HCT116 (cell line): ENCODE results near the gene TBATA. TPM values are rescaled to one million over a fixed set of nuclear protein-coding genes. Genes with fewer than 3 reads are reported as not detected.

ENCODE experiments used
- ATAC-seq: fragments of 200-7000 bp; cut with Tn5 transposase; 2 replicates; pipeline ENCODE4 v1.9.1; 2020; ENCODE audit warnings: mild to moderate bottlenecking, moderate library complexity
- BruUV-seq: library from RNA; stranded (reverse); fragments of 400-500 nt; replicated peaks from 2 replicates; lab custom pipeline; 2021; lab: Mats Ljungman, UMichigan
- CTCF ChIA-PET: fragments of 300-600 bp; sonication (Branson Sonifier 250); formaldehyde crosslinking; loops from one replicate; lab custom pipeline; 2021; ENCODE audit warnings: antibody characterized with exemption; lab: Charles Lee
- POLR2A ChIA-PET: fragments of 300-600, 350-600 bp; sonication (Branson Sonifier 250); formaldehyde crosslinking; loops from one replicate; lab custom pipeline; 2021; ENCODE audit warnings: antibody characterized with exemption; lab: Charles Lee
- RAD21 ChIA-PET, 2 experiments: fragments of 300-600 bp; sonication (Branson Sonifier 250); formaldehyde crosslinking; loops; one replicate each; lab custom pipeline; 2023; ENCODE audit warnings: low total read pairs in 2 of 2; ENCODE audit not compliant: uncharacterized antibody in 2 of 2, unreplicated experiment in 2 of 2, low non-redundant PET in 1 of 2; lab: Charles Lee
- DNase-seq: peaks from one replicate; pipeline ENCODE4 v3.0.0-alpha.2; 2010; ENCODE audit warnings: low read depth, low spot score
- H2AFZ ChIP-seq: fragments of 200-600 bp; shearing (Covaris generic), sonication (generic); 2 replicates; pipeline ENCODE4 v1.6.1; 2017; ENCODE audit warnings: low read depth, mixed run types, mixed read lengths, antibody characterized with exemption, low read length; ENCODE audit not compliant: poor library complexity, severe bottlenecking
- H3K27ac ChIP-seq: 2 replicates; pipeline ENCODE4 v1.5.1; 2012; ENCODE audit warnings: low read depth, low read length
- H3K27me3 ChIP-seq: fragments of 200-600 bp; sonication (generic); 2 replicates; pipeline ENCODE4 v1.6.1; 2016; ENCODE audit warnings: mixed run types, low read length, mixed read lengths; ENCODE audit not compliant: insufficient read depth
- H3K36me3 ChIP-seq, 2 experiments: fragments of 200-500 bp in 1 of 2; fragments of 200-600 bp in 1 of 2; sonication (Bioruptor generic) in 1 of 2; sonication (generic) in 1 of 2; 2 replicates each; pipeline versions ENCODE4 v1.5.1 to v1.6.1; 2014 to 2016; ENCODE audit warnings: low read length in 2 of 2, inconsistent platforms in 1 of 2, mixed read lengths in 1 of 2, mixed run types in 1 of 2; ENCODE audit not compliant: insufficient read depth in 2 of 2, control insufficient read depth in 1 of 2
- H3K4me1 ChIP-seq, 2 experiments: fragments of 200-600 bp in 1 of 2; sonication (generic) in 1 of 2; 2 replicates each; pipeline versions ENCODE4 v1.5.1 to v1.6.1; 2012 to 2017; ENCODE audit warnings: low read length in 2 of 2, inconsistent platforms in 1 of 2, mild to moderate bottlenecking in 1 of 2, mixed read lengths in 1 of 2, mixed run types in 1 of 2, moderate library complexity in 1 of 2; ENCODE audit not compliant: insufficient read depth in 2 of 2, control insufficient read depth in 1 of 2
- H3K4me2 ChIP-seq: fragments of 200-600 bp; sonication (generic); 2 replicates; pipeline ENCODE4 v1.6.1; 2017; ENCODE audit warnings: mixed run types, low read length, mixed read lengths
- H3K4me3 ChIP-seq, 2 experiments: fragments of 200-600 bp in 1 of 2; sonication (generic) in 1 of 2; replicated peaks in 1 of 2; 2 replicates each; pipeline ENCODE4 v1.5.1; 2011 to 2016; ENCODE audit warnings: low read length in 2 of 2, control low read depth in 1 of 2, low read depth in 1 of 2, mild to moderate bottlenecking in 1 of 2, mixed read lengths in 1 of 2, mixed run types in 1 of 2
- H3K79me2 ChIP-seq: fragments of 200-600 bp; sonication (generic); 2 replicates; pipeline ENCODE4 v1.6.1; 2017; ENCODE audit warnings: mild to moderate bottlenecking, mixed run types, low read length, moderate library complexity, mixed read lengths; ENCODE audit not compliant: insufficient read depth
- H3K9ac ChIP-seq: fragments of 200-600 bp; sonication (generic); 2 replicates; pipeline ENCODE4 v1.6.1; 2016; ENCODE audit warnings: low read length, mixed read lengths
- H3K9me2 ChIP-seq: fragments of 200-600 bp; sonication (generic), shearing (Covaris generic); 2 replicates; pipeline ENCODE4 v1.6.1; 2017; ENCODE audit warnings: mixed run types, mild to moderate bottlenecking, moderate library complexity; ENCODE audit not compliant: insufficient read depth
- H3K9me3 ChIP-seq, 2 experiments: fragments of 200-500 bp in 1 of 2; fragments of 200-600 bp in 1 of 2; sonication (Bioruptor generic) in 1 of 2; sonication (generic) in 1 of 2; 2 replicates each; pipeline ENCODE4 v1.6.1; 2014 to 2017; ENCODE audit warnings: low read length in 2 of 2, mixed read lengths in 2 of 2, inconsistent platforms in 1 of 2, low read depth in 1 of 2, mild to moderate bottlenecking in 1 of 2, mixed run types in 1 of 2, moderate library complexity in 1 of 2; ENCODE audit not compliant: control insufficient read depth in 1 of 2, insufficient read depth in 1 of 2
- H4K20me1 ChIP-seq: fragments of 200-600 bp; sonication (generic), shearing (Covaris generic); 2 replicates; pipeline ENCODE4 v1.6.1; 2017; ENCODE audit warnings: mixed run types, mild to moderate bottlenecking, moderate library complexity; ENCODE audit not compliant: insufficient read depth
- CBX3 ChIP-seq: IDR thresholded peaks from 2 replicates; pipeline ENCODE4 v1.6.1; 2012; ENCODE audit warnings: low read depth
- CEBPB ChIP-seq: IDR thresholded peaks from 2 replicates; pipeline ENCODE4 v1.6.1; 2012; ENCODE audit warnings: low read depth
- EGR1 ChIP-seq: IDR thresholded peaks from 2 replicates; pipeline ENCODE4 v1.6.1; 2012; ENCODE audit warnings: low read depth
- SP1 ChIP-seq: IDR thresholded peaks from 2 replicates; pipeline ENCODE4 v1.6.1; 2012; ENCODE audit warnings: low read depth
- SRF ChIP-seq: IDR thresholded peaks from 2 replicates; pipeline ENCODE4 v1.6.1; 2012; ENCODE audit warnings: low read depth
- ZFX ChIP-seq: fragments of 450-650 bp; IDR thresholded peaks from 2 replicates; pipeline ENCODE4 v1.6.1; 2017
- ZNF274 ChIP-seq: fragments of 200-500 bp; sonication (Bioruptor generic); IDR thresholded peaks from 2 replicates; pipeline ENCODE4 v1.6.1; 2014; ENCODE audit warnings: mild to moderate bottlenecking, low read depth, low read length, inconsistent platforms
- intact Hi-C: fragments of 100-400 bp; cut with micrococcal nuclease; formaldehyde crosslinking; loops from 2 replicates; pipeline ENCODE4 v1.10.0; 2022
- total RNA-seq: library from RNA; stranded (reverse); gene quantifications from one replicate; pipeline ENCODE4 v1.2.1, GENCODE V29; 2021; ENCODE audit not compliant: unreplicated experiment
- TF ChIP-seq, protein P1 (sequence below): IDR thresholded peaks from 2 replicates; pipeline ENCODE4 v1.6.1; 2012
- TF ChIP-seq, protein P2 (sequence below): IDR thresholded peaks from 2 replicates; pipeline ENCODE4 v1.6.1; 2012; ENCODE audit warnings: low read depth
- TF ChIP-seq, protein P3 (sequence below), 3 experiments: fragments of 200-600 bp in 1 of 3; sonication (generic) in 1 of 3; IDR thresholded peaks in 2 of 3; conservative IDR thresholded peaks in 1 of 3; 2 replicates each; pipeline ENCODE4 v1.5.1; 2012 to 2017; ENCODE audit warnings: low read depth in 2 of 3, low read length in 2 of 3, antibody characterized with exemption in 1 of 3, borderline replicate concordance in 1 of 3, control low read depth in 1 of 3, mild to moderate bottlenecking in 1 of 3, mixed read lengths in 1 of 3, mixed run types in 1 of 3, moderate library complexity in 1 of 3; ENCODE audit not compliant: insufficient read depth in 1 of 3

The TBATA gene
- total RNA-seq, 1 experiment from 2014 or later = not detected

DNA sequence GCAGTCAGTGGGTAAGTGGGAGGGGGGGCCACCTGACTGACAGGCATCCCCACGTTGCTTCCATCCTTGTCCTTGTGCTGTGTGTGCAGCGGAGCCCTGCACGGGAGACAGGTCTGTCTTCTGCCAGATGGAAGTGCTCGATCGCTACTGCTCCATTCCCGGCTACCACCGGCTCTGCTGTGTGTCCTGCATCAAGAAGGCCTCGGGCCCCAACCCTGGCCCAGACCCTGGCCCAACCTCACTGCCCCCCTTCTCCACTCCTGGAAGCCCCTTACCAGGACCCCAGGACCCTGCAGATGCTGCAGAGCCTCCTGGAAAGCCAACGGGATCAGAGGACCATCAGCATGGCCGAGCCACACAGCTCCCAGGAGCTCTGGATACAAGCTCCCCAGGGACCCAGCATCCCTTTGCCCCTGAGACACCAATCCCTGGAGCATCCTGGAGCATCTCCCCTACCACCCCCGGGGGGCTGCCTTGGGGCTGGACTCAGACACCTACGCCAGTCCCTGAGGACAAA is 24.8 kb downstream of the TBATA start:
- peaks cover 15 to 39% of the 10 kb centered on the region in 2 experiments for H3K4me1 ChIP-seq
- H3K4me2 ChIP-seq = no peak overlapping the region
- H3K27me3 ChIP-seq = no peaks in the 10 kb centered on the region
- H4K20me1 ChIP-seq = no peaks in the 10 kb centered on the region
- no peak overlapping the region for H3K4me3 ChIP-seq
- ChIA-PET POLR2A (no interaction called here), RAD21 (interaction anchor here in 1 of 2 experiments (0.6 kb wide), 1 partner anchor 141 kb away, joined by 6 read pairs; no protein-coding TSS in a partner anchor), CTCF (interaction anchor here (1.0 to 1.6 kb wide), 2 partner anchors 98 to 201 kb away, joined by 3 to 7 read pairs; no protein-coding TSS in a partner anchor)
- intact Hi-C loops = loop anchor here (2.0 kb wide), 1 partner anchor 120 kb away; no protein-coding TSS in a partner anchor
- ATAC-seq (no peak), DNase-seq (no peak)
- H2AFZ ChIP-seq = no peak overlapping the region
- no peaks in the 10 kb centered on the region for H3K9me2 ChIP-seq
- TF ChIP-seq, protein P1, sequence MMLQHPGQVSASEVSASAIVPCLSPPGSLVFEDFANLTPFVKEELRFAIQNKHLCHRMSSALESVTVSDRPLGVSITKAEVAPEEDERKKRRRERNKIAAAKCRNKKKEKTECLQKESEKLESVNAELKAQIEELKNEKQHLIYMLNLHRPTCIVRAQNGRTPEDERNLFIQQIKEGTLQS = no peak
- TF ChIP-seq SRF (no peak), CBX3 (no peak), SP1 (no peak), CEBPB (no peak), ZNF274 (no peak), ZFX (no peak), EGR1 (no peak)
- TF ChIP-seq, protein P2, sequence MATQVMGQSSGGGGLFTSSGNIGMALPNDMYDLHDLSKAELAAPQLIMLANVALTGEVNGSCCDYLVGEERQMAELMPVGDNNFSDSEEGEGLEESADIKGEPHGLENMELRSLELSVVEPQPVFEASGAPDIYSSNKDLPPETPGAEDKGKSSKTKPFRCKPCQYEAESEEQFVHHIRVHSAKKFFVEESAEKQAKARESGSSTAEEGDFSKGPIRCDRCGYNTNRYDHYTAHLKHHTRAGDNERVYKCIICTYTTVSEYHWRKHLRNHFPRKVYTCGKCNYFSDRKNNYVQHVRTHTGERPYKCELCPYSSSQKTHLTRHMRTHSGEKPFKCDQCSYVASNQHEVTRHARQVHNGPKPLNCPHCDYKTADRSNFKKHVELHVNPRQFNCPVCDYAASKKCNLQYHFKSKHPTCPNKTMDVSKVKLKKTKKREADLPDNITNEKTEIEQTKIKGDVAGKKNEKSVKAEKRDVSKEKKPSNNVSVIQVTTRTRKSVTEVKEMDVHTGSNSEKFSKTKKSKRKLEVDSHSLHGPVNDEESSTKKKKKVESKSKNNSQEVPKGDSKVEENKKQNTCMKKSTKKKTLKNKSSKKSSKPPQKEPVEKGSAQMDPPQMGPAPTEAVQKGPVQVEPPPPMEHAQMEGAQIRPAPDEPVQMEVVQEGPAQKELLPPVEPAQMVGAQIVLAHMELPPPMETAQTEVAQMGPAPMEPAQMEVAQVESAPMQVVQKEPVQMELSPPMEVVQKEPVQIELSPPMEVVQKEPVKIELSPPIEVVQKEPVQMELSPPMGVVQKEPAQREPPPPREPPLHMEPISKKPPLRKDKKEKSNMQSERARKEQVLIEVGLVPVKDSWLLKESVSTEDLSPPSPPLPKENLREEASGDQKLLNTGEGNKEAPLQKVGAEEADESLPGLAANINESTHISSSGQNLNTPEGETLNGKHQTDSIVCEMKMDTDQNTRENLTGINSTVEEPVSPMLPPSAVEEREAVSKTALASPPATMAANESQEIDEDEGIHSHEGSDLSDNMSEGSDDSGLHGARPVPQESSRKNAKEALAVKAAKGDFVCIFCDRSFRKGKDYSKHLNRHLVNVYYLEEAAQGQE = no peak
- TF ChIP-seq, protein P3, sequence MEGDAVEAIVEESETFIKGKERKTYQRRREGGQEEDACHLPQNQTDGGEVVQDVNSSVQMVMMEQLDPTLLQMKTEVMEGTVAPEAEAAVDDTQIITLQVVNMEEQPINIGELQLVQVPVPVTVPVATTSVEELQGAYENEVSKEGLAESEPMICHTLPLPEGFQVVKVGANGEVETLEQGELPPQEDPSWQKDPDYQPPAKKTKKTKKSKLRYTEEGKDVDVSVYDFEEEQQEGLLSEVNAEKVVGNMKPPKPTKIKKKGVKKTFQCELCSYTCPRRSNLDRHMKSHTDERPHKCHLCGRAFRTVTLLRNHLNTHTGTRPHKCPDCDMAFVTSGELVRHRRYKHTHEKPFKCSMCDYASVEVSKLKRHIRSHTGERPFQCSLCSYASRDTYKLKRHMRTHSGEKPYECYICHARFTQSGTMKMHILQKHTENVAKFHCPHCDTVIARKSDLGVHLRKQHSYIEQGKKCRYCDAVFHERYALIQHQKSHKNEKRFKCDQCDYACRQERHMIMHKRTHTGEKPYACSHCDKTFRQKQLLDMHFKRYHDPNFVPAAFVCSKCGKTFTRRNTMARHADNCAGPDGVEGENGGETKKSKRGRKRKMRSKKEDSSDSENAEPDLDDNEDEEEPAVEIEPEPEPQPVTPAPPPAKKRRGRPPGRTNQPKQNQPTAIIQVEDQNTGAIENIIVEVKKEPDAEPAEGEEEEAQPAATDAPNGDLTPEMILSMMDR (IDR thresholded peaks at IDR 0.05 in 2 of 3, conservative IDR thresholded peaks at IDR 0.05 in 1 of 3; ENCODE audit: borderline replicate concordance in 1 of 3, insufficient read depth in 1 of 3, low read depth in 2 of 3, low read length in 2 of 3) = no peak
- no peaks in the 10 kb centered on the region for H3K79me2 ChIP-seq
- no peak overlapping the region for H3K9ac ChIP-seq
- no peaks in the 10 kb centered on the region for H3K36me3 ChIP-seq
- H3K9me3 ChIP-seq = no peaks in the 10 kb centered on the region
- no TSS peak for BruUV-seq
- no peak overlapping the region for H3K27ac ChIP-seq
